ENCODE data around the gene CABYR.

DNA sequence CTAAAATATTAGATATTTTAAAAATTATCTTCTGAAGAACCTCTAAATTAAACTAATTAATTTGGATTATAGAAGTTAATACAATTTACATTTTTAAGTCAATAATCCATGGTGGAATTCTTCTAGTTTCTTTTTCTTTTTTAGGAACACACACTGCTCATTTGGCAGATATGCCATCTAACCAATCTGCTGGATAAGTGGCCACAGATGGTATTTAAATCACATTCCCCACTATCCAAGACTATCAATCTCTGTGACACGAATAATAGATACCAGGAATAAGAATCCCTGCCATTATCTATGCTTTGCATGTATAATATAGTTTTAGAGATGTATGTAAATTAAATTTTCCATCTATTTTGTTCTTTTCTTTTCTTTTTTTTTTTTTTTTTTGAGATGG is 58.5 kb downstream of the CABYR start:
- TF ChIP-seq POLR2A (IDR thresholded peaks at IDR 0.05) (no peak), POLR2AphosphoS5 (IDR thresholded peaks at IDR 0.05) (no peak), EP300 (IDR thresholded peaks at IDR 0.05) (no peak)
- TF ChIP-seq, protein P1, sequence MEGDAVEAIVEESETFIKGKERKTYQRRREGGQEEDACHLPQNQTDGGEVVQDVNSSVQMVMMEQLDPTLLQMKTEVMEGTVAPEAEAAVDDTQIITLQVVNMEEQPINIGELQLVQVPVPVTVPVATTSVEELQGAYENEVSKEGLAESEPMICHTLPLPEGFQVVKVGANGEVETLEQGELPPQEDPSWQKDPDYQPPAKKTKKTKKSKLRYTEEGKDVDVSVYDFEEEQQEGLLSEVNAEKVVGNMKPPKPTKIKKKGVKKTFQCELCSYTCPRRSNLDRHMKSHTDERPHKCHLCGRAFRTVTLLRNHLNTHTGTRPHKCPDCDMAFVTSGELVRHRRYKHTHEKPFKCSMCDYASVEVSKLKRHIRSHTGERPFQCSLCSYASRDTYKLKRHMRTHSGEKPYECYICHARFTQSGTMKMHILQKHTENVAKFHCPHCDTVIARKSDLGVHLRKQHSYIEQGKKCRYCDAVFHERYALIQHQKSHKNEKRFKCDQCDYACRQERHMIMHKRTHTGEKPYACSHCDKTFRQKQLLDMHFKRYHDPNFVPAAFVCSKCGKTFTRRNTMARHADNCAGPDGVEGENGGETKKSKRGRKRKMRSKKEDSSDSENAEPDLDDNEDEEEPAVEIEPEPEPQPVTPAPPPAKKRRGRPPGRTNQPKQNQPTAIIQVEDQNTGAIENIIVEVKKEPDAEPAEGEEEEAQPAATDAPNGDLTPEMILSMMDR (IDR thresholded peaks at IDR 0.05) = no peak

All from stomach (tissue), 4 donors.